ENCODE data around the gene SESN2. TPM values are rescaled to one million over a fixed set of nuclear protein-coding genes. Genes with fewer than 3 reads are reported as not detected.

Gene SESN2
- total RNA-seq, 6 experiments from 2014 or later: 4.5 to 17.9 (median 14.0) TPM

- ATAC-seq: no peak
- Histone ChIP-seq H3K9me3 (no peaks in the 10 kb centered on the region), H3K4me1 (peaks cover 0 to 73% (median 23%) of the 10 kb centered on the region in 4 donors), H3K4me3 (no peak overlapping the region), H3K27ac (peak overlapping the region in 2 of 3 donors; percentile 1 to 43), H3K27me3 (no peaks in the 10 kb centered on the region), H3K36me3 (peaks cover 0 to 21% (median 8%) of the 10 kb centered on the region in 4 donors)
- TF ChIP-seq POLR2A (IDR thresholded peaks at IDR 0.05): no peak
- no peak for TF ChIP-seq CTCF (IDR thresholded peaks at IDR 0.05)
- WGBS (ENCODE audit: insufficient coverage, low coverage, low lambda C conversion rate, missing lambda C conversion rate): 67% methylated on average over 2 of the region's 2 CpGs
- intact Hi-C loops (cut with DNase I): no loop called here
- DNase-seq: no peak
These were observed 8.3 kb downstream of the SESN2 start for GRCh38 chr1:28267633-28268032.

DNA sequence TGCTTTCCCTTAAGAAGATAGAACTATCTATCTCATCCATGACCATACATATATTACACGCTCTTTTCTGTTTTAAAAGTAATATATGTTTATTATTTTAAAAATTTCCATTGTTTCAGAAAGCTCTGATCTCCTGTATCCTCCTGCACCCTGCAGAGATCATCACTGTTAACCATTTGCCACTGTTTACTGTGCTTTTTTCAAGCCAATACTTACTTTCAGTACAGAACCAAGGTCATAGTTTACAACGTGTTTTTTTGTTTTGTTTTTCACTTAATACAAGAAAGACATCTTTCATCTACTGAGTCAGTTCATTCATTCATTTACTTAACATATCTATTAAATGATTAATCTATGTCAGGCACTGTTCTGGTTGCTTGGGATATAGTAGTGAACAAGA is 10.2 kb downstream of the SESN2 start:
- no peaks in the 10 kb centered on the region for H3K27me3 ChIP-seq
- peak overlapping the region in 2 of 3 donors; percentile 63 to 79 for H3K27ac ChIP-seq
- peaks cover 0 to 54% (median 15%) of the 10 kb centered on the region in 4 donors for H3K4me1 ChIP-seq
- H3K4me3 ChIP-seq: no peak overlapping the region
- H3K9me3 ChIP-seq: no peaks in the 10 kb centered on the region
- DNase-seq (no peak), ATAC-seq (peak; percentile 73 to 79 (median 76))
- intact Hi-C loops (cut with DNase I): no loop called here
- TF ChIP-seq POLR2A (IDR thresholded peaks at IDR 0.05) (no peak), CTCF (IDR thresholded peaks at IDR 0.05) (no peak)
- H3K36me3 ChIP-seq: peaks cover 0 to 40% (median 20%) of the 10 kb centered on the region in 4 donors
- 23% methylated on average over 2 of the region's 2 CpGs for WGBS (ENCODE audit: insufficient coverage, low coverage, low lambda C conversion rate, missing lambda C conversion rate)

DNA sequence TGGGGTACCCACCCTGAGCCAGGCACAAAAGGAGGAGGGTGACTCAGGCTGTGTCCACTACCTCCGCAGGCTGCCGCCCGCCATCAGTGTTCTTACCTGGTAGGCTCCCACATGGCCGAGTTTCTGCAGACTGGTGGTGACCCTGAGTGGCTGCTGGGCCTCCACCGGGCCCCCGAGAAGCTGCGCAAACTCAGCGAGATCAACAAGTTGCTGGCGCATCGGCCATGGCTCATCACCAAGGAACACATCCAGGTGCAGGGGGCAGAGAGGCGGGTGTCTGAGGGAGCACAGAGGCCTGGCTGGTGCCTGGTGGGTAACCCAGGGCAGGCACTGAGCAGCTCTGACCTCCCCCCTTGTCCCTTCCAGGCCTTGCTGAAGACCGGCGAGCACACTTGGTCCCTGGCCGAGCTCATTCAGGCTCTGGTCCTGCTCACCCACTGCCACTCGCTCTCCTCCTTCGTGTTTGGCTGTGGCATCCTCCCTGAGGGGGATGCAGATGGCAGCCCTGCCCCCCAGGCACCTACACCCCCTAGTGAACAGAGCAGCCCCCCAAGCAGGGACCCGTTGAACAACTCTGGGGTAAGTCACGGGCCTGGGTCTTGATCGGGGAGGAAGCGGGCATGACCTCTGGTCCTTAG is 13.0 kb downstream of the SESN2 start:
- H3K36me3 ChIP-seq: peaks cover 0 to 64% (median 33%) of the 10 kb centered on the region in 4 donors
- ATAC-seq: peak in 1 of 4 donors; percentile 10
- 96% methylated on average over 4 of the region's 20 CpGs for WGBS (ENCODE audit: insufficient coverage, low coverage, low lambda C conversion rate, missing lambda C conversion rate)
- TF ChIP-seq CTCF (IDR thresholded peaks at IDR 0.05) (no peak), POLR2A (IDR thresholded peaks at IDR 0.05) (no peak)
- intact Hi-C loops (cut with DNase I): no loop called here
- no peak overlapping the region for H3K27ac ChIP-seq
- H3K9me3 ChIP-seq: no peaks in the 10 kb centered on the region
- H3K27me3 ChIP-seq: no peaks in the 10 kb centered on the region
- no peak for DNase-seq
- H3K4me1 ChIP-seq: peaks cover 0 to 27% (median 10%) of the 10 kb centered on the region in 4 donors
- H3K4me3 ChIP-seq: no peak overlapping the region

DNA sequence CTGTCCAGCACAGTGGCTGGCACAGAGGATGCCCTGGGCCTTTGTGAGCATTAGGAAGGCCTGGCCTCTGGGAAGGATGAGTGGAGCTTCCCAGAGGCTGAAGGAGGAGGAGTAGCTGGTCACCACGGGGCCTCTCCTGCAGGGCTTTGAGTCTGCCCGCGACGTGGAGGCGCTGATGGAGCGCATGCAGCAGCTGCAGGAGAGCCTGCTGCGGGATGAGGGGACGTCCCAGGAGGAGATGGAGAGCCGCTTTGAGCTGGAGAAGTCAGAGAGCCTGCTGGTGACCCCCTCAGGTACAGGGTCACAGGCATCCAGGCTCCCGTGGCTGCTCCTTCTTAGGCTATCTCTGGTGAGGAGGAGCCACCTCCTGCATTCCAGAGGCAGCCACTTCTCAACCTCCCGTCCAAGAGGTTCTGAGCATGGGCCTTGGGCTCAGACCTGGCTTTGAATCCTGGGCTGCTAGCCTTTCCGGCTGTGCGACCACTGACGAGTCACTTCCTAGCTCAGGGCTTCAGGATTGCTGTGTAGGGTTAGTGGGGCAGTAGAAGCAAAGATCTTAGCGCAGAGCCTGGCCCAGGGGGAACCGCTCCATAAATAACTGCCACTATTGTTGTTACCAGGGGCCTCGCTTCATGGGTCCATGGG is 14.0 kb downstream of the SESN2 start:
- DNase-seq: no peak

More for the DNA sequence above, 14.0 kb downstream of the SESN2 start:
- H3K27ac ChIP-seq: no peak overlapping the region
- peaks cover 0 to 73% (median 35%) of the 10 kb centered on the region in 4 donors for H3K36me3 ChIP-seq
- TF ChIP-seq CTCF (IDR thresholded peaks at IDR 0.05): no peak
- no peak for TF ChIP-seq POLR2A (IDR thresholded peaks at IDR 0.05)
- intact Hi-C loops (cut with DNase I): no loop called here
- no peak overlapping the region for H3K4me3 ChIP-seq
- no peaks in the 10 kb centered on the region for H3K27me3 ChIP-seq
- H3K4me1 ChIP-seq: peaks cover 0 to 17% (median 5%) of the 10 kb centered on the region in 4 donors
- no peak for ATAC-seq
- WGBS (ENCODE audit: insufficient coverage, low coverage, low lambda C conversion rate, missing lambda C conversion rate): 91% methylated on average over 7 of the region's 17 CpGs
- H3K9me3 ChIP-seq: no peaks in the 10 kb centered on the region

Measured in right lobe of liver (tissue), 6 donors.